Measurements from ENCODE around the gene SPATS2L. TPM values are rescaled to one million over a fixed set of nuclear protein-coding genes. Genes with fewer than 3 reads are reported as not detected.
A peak's percentile ranks its signal among the peaks of the same experiment; 100 is the strongest.

The SPATS2L gene
- total RNA-seq, 1 experiment from 2014 or later, result 47.3 TPM

- no peak overlapping the region for H2AFZ ChIP-seq (ENCODE audit: low read length)
- Mint-ChIP-seq H3K4me3 (no peak overlapping the region), H3K36me3 (ENCODE audit: insufficient read depth in 1 of 3, low read depth in 3 of 3) (no peaks in the 10 kb centered on the region; a peak in 1 of 7 replicates), H3K9me3 (no peaks in the 10 kb centered on the region), H3K27me3 (ENCODE audit: low read depth) (no peaks in the 10 kb centered on the region), H3K4me1 (peaks cover 60 to 68% of the 10 kb centered on the region in 2 experiments), H3K27ac (no peak overlapping the region; a peak in 2 of 7 replicates)
- no peak overlapping the region for H3K4me2 ChIP-seq (ENCODE audit: insufficient read depth, insufficient read length, low read length)
- no peak overlapping the region for H2BK20ac ChIP-seq (ENCODE audit: low read depth, low read length, poor library complexity, severe bottlenecking)
- no peaks in the 10 kb centered on the region for H4K20me1 ChIP-seq (ENCODE audit: control insufficient read depth, insufficient read depth, insufficient read length)
- H3K9me3 ChIP-seq (ENCODE audit: control insufficient read depth, low read depth, low read length), result no peaks in the 10 kb centered on the region
- H2BK120ac ChIP-seq (ENCODE audit: low read depth, low read length, poor library complexity, severe bottlenecking), result no peak overlapping the region
- H3K14ac ChIP-seq (ENCODE audit: insufficient read depth, low read length), result 0 out of 2 replicates have a peak overlapping the region, but pooled peaks have one; percentile 39
- WGBS (ENCODE audit: extremely low coverage, insufficient read length, low lambda C conversion rate), result no CpG with 5 or more reads among the region's 15 CpGs
- H3K23ac ChIP-seq (ENCODE audit: insufficient read length, low read depth, low read length), result no peak overlapping the region
- peaks cover 24% of the 10 kb centered on the region for H3K4me1 ChIP-seq (ENCODE audit: insufficient read depth, low read length)
- H4K91ac ChIP-seq (ENCODE audit: insufficient read length, low read depth, low read length), result no peak overlapping the region
- no peak overlapping the region for H2AK5ac ChIP-seq (ENCODE audit: insufficient read length, low read length)
- no peak overlapping the region for H4K5ac ChIP-seq (ENCODE audit: insufficient read length, low read depth, low read length)
- TF ChIP-seq CTCF (conservative IDR thresholded peaks at IDR 0.05), result no peak
- no peaks in the 10 kb centered on the region for H3K27me3 ChIP-seq (ENCODE audit: insufficient read depth, low read length)
- H4K8ac ChIP-seq (replicated peaks; ENCODE audit: insufficient read length, low read depth, low read length), result no peak overlapping the region
- H3K27ac ChIP-seq (ENCODE audit: insufficient read length, low read depth, low read length), result no peak overlapping the region
- no peak overlapping the region for H3K9ac ChIP-seq (ENCODE audit: extremely low read depth, insufficient read length, low read length)
- H2BK15ac ChIP-seq (ENCODE audit: low read depth, low read length), result no peak overlapping the region
- DNase-seq, result no peak
- H3T11ph ChIP-seq (ENCODE audit: low read length), result no peak overlapping the region
- H3K23me2 ChIP-seq (ENCODE audit: insufficient read length, low read depth, low read length, poor library complexity, severe bottlenecking), result no peaks in the 10 kb centered on the region
- no peak overlapping the region for H2BK12ac ChIP-seq (ENCODE audit: insufficient read length, low read depth, low read length)
- no peak overlapping the region for H3K4ac ChIP-seq (ENCODE audit: low read depth, low read length)
- no peak overlapping the region for H3K18ac ChIP-seq (ENCODE audit: insufficient read length, low read depth, low read length)
- no peak overlapping the region for H3K56ac ChIP-seq (ENCODE audit: insufficient read length, low read depth, low read length)
- H3K79me1 ChIP-seq (ENCODE audit: insufficient read depth, low read depth, low read length, poor library complexity, severe bottlenecking), result no peaks in the 10 kb centered on the region
- peaks cover 14% of the 10 kb centered on the region for H3K79me2 ChIP-seq (ENCODE audit: insufficient read depth, low read length)
- no peak overlapping the region for H2BK5ac ChIP-seq (ENCODE audit: insufficient read length, low read length)
Observed at GRCh38 chr2:200376513-200377354, 70.2 kb downstream of the SPATS2L start.
